ENCODE measurements around the gene RTN4R. TPM values are rescaled to one million over a fixed set of nuclear protein-coding genes. Genes with fewer than 3 reads are reported as not detected.
"Not testable (repeated sequence)": the region's sequence is repeated elsewhere in the genome, so short reads cannot be mapped to it uniquely, and the experiment has no call there.

RTN4R gene
- polyA plus RNA-seq, 4 donors, result 2.9 to 25.7 (median 4.4) TPM

DNA sequence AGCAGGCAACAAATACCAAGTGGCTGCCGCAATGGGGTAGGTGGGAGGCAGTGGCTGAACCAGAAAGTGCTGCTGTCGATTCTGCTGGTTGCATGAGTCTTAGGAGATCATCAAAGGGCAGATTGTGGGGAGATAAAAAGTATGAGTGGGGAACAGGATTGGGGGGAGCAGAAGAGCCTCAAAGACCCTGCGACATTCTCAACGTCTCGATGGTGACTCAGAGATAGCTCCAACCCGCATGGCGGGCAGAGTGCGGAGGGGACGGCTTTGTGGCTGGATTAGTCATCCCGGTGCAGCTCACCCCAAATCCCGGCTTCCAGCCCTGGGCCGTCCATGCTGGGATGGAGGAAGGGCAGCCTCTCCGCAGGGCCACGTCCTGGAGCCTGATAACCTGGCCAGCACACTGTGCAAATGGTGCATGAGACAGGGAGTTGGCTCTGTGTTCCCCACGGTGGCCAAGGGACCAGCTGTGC, 11.6 kb upstream of the RTN4R start:
- Histone ChIP-seq H3K27me3 (ENCODE audit: control insufficient read depth in 3 of 3, insufficient read depth in 3 of 3, low read length in 3 of 3) (no peaks in the 10 kb centered on the region), H3K4me1 (ENCODE audit: control insufficient read depth in 3 of 3, insufficient read depth in 2 of 3, low read depth in 1 of 3, low read length in 2 of 3) (no peaks in the 10 kb centered on the region), H3K36me3 (ENCODE audit: control insufficient read depth in 3 of 3, insufficient read depth in 2 of 3, low read depth in 1 of 3, low read length in 3 of 3) (no peaks in the 10 kb centered on the region), H3K9me3 (ENCODE audit: control insufficient read depth in 2 of 2, insufficient read depth in 1 of 2, low read depth in 1 of 2, low read length in 1 of 2) (no peaks in the 10 kb centered on the region), H3K27ac (ENCODE audit: low read depth in 1 of 3, low read length in 2 of 3) (no peak overlapping the region), H3K4me3 (ENCODE audit: low read depth in 1 of 3, low read length in 3 of 3) (no peak overlapping the region)
- DNase-seq (no peak), FAIRE-seq (no peak)
- WGBS, 3 donors, result 41 to 56% (median 41%) methylated on average over 15 of the region's 15 CpGs

DNA sequence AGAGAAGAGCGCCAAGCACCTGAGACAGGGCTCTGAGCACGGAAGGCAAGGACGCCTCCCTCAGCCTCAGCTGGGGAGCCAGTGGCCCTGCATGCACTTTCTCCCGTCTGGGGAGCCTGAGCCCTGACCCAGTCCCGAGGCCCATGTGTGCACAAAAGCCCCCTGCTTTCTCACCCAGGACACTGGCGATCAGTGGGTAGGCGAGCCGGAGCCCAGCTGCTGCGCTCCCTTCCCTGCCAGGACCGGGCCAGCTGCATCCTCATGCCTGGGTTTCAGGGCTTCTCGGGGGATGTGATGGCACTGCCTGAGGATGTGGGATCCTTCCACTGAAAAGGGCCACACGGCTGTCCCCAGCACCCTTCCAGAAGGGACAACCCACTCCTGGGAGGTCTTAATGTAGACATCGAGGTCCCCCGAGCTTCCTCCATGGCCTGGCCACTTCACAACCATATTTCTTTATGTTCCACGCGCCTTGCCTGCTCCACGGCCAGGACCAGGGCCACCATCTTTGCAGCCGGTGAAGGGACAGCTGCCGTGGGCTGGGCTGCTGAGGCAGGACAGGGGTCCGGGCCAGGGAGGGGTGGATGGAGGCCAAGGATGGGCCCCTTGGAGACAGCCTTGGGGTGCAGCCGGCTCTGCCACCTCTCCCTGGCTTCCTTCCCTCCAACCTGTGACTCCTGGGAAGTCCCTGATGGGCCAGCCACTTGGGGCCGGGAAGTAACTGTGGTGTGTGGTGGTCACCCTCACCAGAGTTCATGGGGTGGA, 10.8 kb upstream of the RTN4R start:
- not testable (repeated sequence) for H3K27me3 ChIP-seq (ENCODE audit: control insufficient read depth in 3 of 3, insufficient read depth in 3 of 3, low read length in 3 of 3); H3K4me3 ChIP-seq (ENCODE audit: low read depth in 1 of 3, low read length in 3 of 3); H3K36me3 ChIP-seq (ENCODE audit: control insufficient read depth in 3 of 3, insufficient read depth in 2 of 3, low read depth in 1 of 3, low read length in 3 of 3); H3K9me3 ChIP-seq (ENCODE audit: control insufficient read depth in 2 of 2, insufficient read depth in 1 of 2, low read depth in 1 of 2, low read length in 1 of 2); H3K27ac ChIP-seq (ENCODE audit: low read depth in 1 of 3, low read length in 2 of 3); DNase-seq; FAIRE-seq; H3K4me1 ChIP-seq (ENCODE audit: control insufficient read depth in 3 of 3, insufficient read depth in 2 of 3, low read depth in 1 of 3, low read length in 2 of 3)
- 75 to 78% (median 78%) methylated on average over 16 to 22 of the region's 22 CpGs for WGBS, 3 donors

DNA sequence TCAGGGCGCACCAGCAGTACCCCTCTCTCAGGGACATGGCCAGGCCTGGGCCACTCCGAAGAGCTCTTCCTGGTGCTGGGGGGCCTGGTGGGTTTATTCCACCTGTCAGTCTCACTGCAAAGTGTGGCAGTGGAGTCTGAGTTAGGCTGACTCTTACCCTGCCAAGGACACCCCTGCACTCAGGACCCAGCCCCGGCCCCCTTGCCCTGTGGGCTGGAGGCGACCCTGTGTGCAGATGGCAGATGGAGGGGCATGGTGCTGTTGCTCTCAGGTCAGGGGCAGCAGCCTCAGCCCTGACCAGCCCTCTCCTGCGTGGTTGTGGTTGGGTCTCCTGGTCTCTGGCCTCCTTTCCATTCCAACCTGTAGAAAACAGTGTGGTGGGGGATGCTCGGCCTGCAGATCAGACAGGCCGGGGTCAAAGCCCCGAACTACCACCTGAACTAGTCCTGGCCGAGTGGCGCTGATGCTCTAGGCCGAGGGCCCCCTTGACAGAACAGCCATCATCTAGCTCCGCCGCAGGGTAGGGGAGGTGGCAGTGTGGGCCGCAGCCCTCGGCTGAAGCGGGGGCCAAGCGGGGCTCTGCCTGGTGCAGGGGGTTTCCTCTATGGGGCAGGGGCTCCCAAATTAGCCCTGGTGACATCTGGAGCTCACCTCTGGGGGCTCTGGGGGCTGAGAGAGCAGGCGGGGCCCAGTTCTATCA, 10.0 kb upstream of the RTN4R start:
- H3K36me3 ChIP-seq (ENCODE audit: control insufficient read depth in 3 of 3, insufficient read depth in 2 of 3, low read depth in 1 of 3, low read length in 3 of 3); DNase-seq; FAIRE-seq; H3K9me3 ChIP-seq (ENCODE audit: control insufficient read depth in 2 of 2, insufficient read depth in 1 of 2, low read depth in 1 of 2, low read length in 1 of 2); H3K4me3 ChIP-seq (ENCODE audit: low read depth in 1 of 3, low read length in 3 of 3); H3K27ac ChIP-seq (ENCODE audit: low read depth in 1 of 3, low read length in 2 of 3); H3K27me3 ChIP-seq (ENCODE audit: control insufficient read depth in 3 of 3, insufficient read depth in 3 of 3, low read length in 3 of 3); H3K4me1 ChIP-seq (ENCODE audit: control insufficient read depth in 3 of 3, insufficient read depth in 2 of 3, low read depth in 1 of 3, low read length in 2 of 3): not testable (repeated sequence)
- WGBS, 3 donors, result 73 to 85% (median 84%) methylated on average over 12 to 17 of the region's 18 CpGs

DNA sequence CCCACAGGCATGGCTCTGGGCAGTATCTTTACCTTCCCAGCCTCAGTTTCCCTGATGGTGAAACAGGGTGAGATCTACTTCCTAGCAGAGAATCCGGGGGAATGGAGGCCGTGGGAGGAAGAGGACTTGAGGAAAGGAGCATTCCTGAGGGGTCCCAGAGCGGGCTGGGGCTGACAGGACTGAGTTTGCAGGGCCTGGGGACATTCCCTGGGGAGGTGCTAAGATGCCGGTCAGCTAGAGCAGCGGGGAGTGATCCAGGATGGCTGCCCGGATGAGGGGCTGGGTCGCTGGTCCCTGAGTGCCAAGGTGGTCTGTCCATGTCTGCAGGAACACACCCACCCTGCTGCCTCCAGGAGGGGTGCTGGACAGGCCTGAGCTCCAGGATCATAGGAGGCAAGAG, 8.3 kb upstream of the RTN4R start:
- no peaks in the 10 kb centered on the region for H3K27me3 ChIP-seq (ENCODE audit: control insufficient read depth in 3 of 3, insufficient read depth in 3 of 3, low read length in 3 of 3)
- H3K4me1 ChIP-seq (ENCODE audit: control insufficient read depth in 3 of 3, insufficient read depth in 2 of 3, low read depth in 1 of 3, low read length in 2 of 3), result no peaks in the 10 kb centered on the region
- FAIRE-seq (no peak), DNase-seq (no peak)
- H3K27ac ChIP-seq (ENCODE audit: low read depth in 1 of 3, low read length in 2 of 3), result no peak overlapping the region
- no peak overlapping the region for H3K4me3 ChIP-seq (ENCODE audit: low read depth in 1 of 3, low read length in 3 of 3)
- 75 to 81% (median 78%) methylated on average over 6 to 7 of the region's 7 CpGs for WGBS, 3 donors
- no peaks in the 10 kb centered on the region for H3K36me3 ChIP-seq (ENCODE audit: control insufficient read depth in 3 of 3, insufficient read depth in 2 of 3, low read depth in 1 of 3, low read length in 3 of 3)
- H3K9me3 ChIP-seq (ENCODE audit: control insufficient read depth in 2 of 2, insufficient read depth in 1 of 2, low read depth in 1 of 2, low read length in 1 of 2), result no peaks in the 10 kb centered on the region

DNA sequence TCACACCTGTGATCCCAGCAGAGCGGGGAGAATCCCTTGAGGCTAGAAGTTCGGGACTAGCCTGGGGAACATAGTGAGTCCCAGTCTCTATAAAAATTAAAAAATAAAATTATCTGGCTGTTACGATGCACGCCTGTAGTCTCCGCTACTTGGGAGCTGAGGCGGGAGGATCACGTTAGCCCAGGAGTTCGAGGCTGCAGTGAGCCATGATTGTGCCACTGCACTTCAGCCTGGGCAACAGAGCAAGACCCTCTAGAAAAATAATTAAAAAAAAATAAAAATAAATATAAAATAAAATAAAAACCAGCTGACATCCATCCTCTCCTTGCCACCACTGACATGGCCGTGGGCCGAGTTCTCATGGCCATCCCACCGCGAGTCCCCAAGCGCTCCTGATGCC, 7.7 kb upstream of the RTN4R start:
- Histone ChIP-seq H3K9me3 (ENCODE audit: control insufficient read depth in 2 of 2, insufficient read depth in 1 of 2, low read depth in 1 of 2, low read length in 1 of 2) (no peaks in the 10 kb centered on the region), H3K36me3 (ENCODE audit: control insufficient read depth in 3 of 3, insufficient read depth in 2 of 3, low read depth in 1 of 3, low read length in 3 of 3) (no peaks in the 10 kb centered on the region), H3K4me1 (ENCODE audit: control insufficient read depth in 3 of 3, insufficient read depth in 2 of 3, low read depth in 1 of 3, low read length in 2 of 3) (no peaks in the 10 kb centered on the region), H3K27ac (ENCODE audit: low read depth in 1 of 3, low read length in 2 of 3) (no peak overlapping the region), H3K27me3 (ENCODE audit: control insufficient read depth in 3 of 3, insufficient read depth in 3 of 3, low read length in 3 of 3) (no peaks in the 10 kb centered on the region), H3K4me3 (ENCODE audit: low read depth in 1 of 3, low read length in 3 of 3) (no peak overlapping the region)
- FAIRE-seq, result no peak
- DNase-seq, result no peak
- 93 to 95% (median 94%) methylated on average over 13 of the region's 13 CpGs for WGBS, 3 donors

DNA sequence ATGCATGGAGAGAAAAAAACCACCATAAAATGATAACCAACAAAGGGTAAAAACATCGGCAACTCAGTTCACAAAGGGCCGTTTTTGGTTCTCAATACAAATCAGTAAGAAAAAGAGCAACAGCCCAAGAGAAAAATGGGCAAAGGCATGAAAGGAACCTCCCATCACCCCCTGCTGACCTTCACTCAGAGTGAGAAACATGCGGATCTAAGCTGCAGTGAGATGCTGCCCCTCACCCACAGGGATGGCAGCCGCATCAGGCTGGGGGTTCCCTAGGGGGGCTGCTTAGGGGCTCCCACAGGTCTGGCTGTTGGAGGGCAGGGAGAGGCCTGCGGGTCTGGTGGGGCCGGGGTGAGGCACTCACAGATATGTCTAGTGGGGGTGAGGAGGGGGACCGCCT, 7.2 kb upstream of the RTN4R start:
- not testable (repeated sequence) for H3K36me3 ChIP-seq (ENCODE audit: control insufficient read depth in 3 of 3, insufficient read depth in 2 of 3, low read depth in 1 of 3, low read length in 3 of 3); FAIRE-seq; H3K4me3 ChIP-seq (ENCODE audit: low read depth in 1 of 3, low read length in 3 of 3); H3K9me3 ChIP-seq (ENCODE audit: control insufficient read depth in 2 of 2, insufficient read depth in 1 of 2, low read depth in 1 of 2, low read length in 1 of 2); H3K27me3 ChIP-seq (ENCODE audit: control insufficient read depth in 3 of 3, insufficient read depth in 3 of 3, low read length in 3 of 3); H3K27ac ChIP-seq (ENCODE audit: low read depth in 1 of 3, low read length in 2 of 3); H3K4me1 ChIP-seq (ENCODE audit: control insufficient read depth in 3 of 3, insufficient read depth in 2 of 3, low read depth in 1 of 3, low read length in 2 of 3); DNase-seq
- WGBS, 3 donors, result 78 to 89% (median 89%) methylated on average over 5 to 6 of the region's 7 CpGs

DNA sequence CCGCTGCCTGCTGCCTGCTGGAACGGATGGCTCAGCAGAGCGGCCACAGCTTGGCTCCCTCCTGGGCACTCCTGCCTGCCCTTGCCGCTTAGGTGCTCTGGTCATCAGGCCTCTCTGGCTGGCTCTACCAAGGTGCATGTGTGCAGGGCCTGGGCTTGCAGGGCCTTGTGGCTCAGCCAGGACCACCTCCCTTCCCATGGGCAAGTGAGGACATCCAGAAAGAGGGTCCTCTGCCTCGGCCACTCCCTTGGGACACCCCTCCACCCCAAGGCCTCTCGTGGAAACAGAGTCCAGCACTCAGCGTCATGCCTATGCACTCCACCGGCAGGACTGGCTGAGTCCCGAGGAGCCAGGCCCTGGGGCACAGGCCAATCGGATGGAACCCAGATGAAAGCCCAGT, 6.3 kb upstream of the RTN4R start:
- H3K9me3 ChIP-seq (ENCODE audit: control insufficient read depth in 2 of 2, insufficient read depth in 1 of 2, low read depth in 1 of 2, low read length in 1 of 2); FAIRE-seq: not testable (repeated sequence)

DNA sequence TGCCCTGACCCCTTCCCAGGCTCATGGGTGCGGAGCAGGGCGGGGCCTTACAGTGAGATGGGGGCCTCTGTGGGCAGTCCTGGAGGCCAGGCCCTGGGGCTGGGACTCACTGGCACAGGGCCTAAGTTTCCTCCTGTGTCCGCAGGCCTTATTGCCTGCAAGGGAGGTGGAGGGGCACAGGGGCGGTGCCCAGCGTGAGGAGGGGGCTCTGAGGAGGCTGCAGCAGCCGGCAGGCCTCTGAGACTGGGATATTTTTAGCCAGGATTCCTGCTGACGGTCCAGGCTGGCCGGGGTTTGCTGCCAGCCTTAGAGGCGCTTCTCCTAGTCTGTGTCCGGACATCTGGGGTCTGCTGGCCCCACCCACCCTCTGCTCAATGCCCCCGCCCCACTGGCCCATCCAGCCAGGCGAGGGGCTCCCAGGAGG, 5.7 kb upstream of the RTN4R start:
- no peak for DNase-seq
- WGBS, 3 donors, result 64 to 72% (median 69%) methylated on average over 12 of the region's 12 CpGs

More for the DNA sequence above, 6.3 kb upstream of the RTN4R start:
- H3K36me3 ChIP-seq (ENCODE audit: control insufficient read depth in 3 of 3, insufficient read depth in 2 of 3, low read depth in 1 of 3, low read length in 3 of 3); H3K4me1 ChIP-seq (ENCODE audit: control insufficient read depth in 3 of 3, insufficient read depth in 2 of 3, low read depth in 1 of 3, low read length in 2 of 3); H3K27ac ChIP-seq (ENCODE audit: low read depth in 1 of 3, low read length in 2 of 3); DNase-seq; H3K4me3 ChIP-seq (ENCODE audit: low read depth in 1 of 3, low read length in 3 of 3); H3K27me3 ChIP-seq (ENCODE audit: control insufficient read depth in 3 of 3, insufficient read depth in 3 of 3, low read length in 3 of 3): not testable (repeated sequence)
- 88 to 91% (median 89%) methylated on average over 6 to 9 of the region's 10 CpGs for WGBS, 3 donors

More for the DNA sequence above, 5.7 kb upstream of the RTN4R start:
- no peak overlapping the region for H3K27ac ChIP-seq (ENCODE audit: low read depth in 1 of 3, low read length in 2 of 3)
- H3K9me3 ChIP-seq (ENCODE audit: control insufficient read depth in 2 of 2, insufficient read depth in 1 of 2, low read depth in 1 of 2, low read length in 1 of 2), result no peaks in the 10 kb centered on the region
- FAIRE-seq, result no peak
- H3K36me3 ChIP-seq (ENCODE audit: control insufficient read depth in 3 of 3, insufficient read depth in 2 of 3, low read depth in 1 of 3, low read length in 3 of 3), result no peaks in the 10 kb centered on the region
- H3K27me3 ChIP-seq (ENCODE audit: control insufficient read depth in 3 of 3, insufficient read depth in 3 of 3, low read length in 3 of 3), result no peaks in the 10 kb centered on the region
- peaks cover 0 to under 1% (median 0%) of the 10 kb centered on the region in 3 donors for H3K4me1 ChIP-seq (ENCODE audit: control insufficient read depth in 3 of 3, insufficient read depth in 2 of 3, low read depth in 1 of 3, low read length in 2 of 3)
- no peak overlapping the region for H3K4me3 ChIP-seq (ENCODE audit: low read depth in 1 of 3, low read length in 3 of 3)
